NCI-H524 treated with DMSO at 0.1 percent for 48 hours (cell line): ENCODE data around the gene TTC27.
"Not testable (repeated sequence)": the region's sequence is repeated elsewhere in the genome, so short reads cannot be mapped to it uniquely, and the experiment has no call there.

Experiments
- DNase-seq: peaks from one replicate; lab custom pipeline; 2025; lab: John Stamatoyannopoulos, UW

The TTC27 gene

GRCh38 chr2:32719933-32720716 is 92.3 kb downstream of the TTC27 start:
- DNase-seq: no peak

- no peak for DNase-seq
These were observed 92.9 kb downstream of the TTC27 start for GRCh38 chr2:32720771-32721170.

GRCh38 chr2:32721376-32721775 is 93.5 kb downstream of the TTC27 start:
- DNase-seq: no peak

GRCh38 chr2:32723467-32724079 is 95.7 kb downstream of the TTC27 start:
- no peak for DNase-seq

- DNase-seq: not testable (repeated sequence)
These were observed 98.8 kb downstream of the TTC27 start for GRCh38 chr2:32726678-32727077.

- DNase-seq: no peak
These were observed 99.3 kb downstream of the TTC27 start for GRCh38 chr2:32727157-32727556.

GRCh38 chr2:32730958-32731357 is 103.1 kb downstream of the TTC27 start:
- DNase-seq: not testable (repeated sequence)

GRCh38 chr2:32732120-32732519 is 104.3 kb downstream of the TTC27 start:
- DNase-seq: no peak

GRCh38 chr2:32732912-32733472 is 105.1 kb downstream of the TTC27 start:
- no peak for DNase-seq

- DNase-seq: no peak
These were observed 107.5 kb downstream of the TTC27 start for GRCh38 chr2:32735348-32735747.

- no peak for DNase-seq
These were observed 111.1 kb downstream of the TTC27 start for GRCh38 chr2:32738939-32739338.

GRCh38 chr2:32739664-32740063 is 111.8 kb downstream of the TTC27 start:
- no peak for DNase-seq

GRCh38 chr2:32741575-32741974 is 113.7 kb downstream of the TTC27 start:
- no peak for DNase-seq

GRCh38 chr2:32742376-32742775 is 114.5 kb downstream of the TTC27 start:
- no peak for DNase-seq

GRCh38 chr2:32743480-32744236 is 115.8 kb downstream of the TTC27 start:
- DNase-seq: no peak

- DNase-seq: no peak
These were observed 117.3 kb downstream of the TTC27 start for GRCh38 chr2:32745191-32745590.

GRCh38 chr2:32745675-32746074 is 117.8 kb downstream of the TTC27 start:
- DNase-seq: no peak

- no peak for DNase-seq
These were observed 118.8 kb downstream of the TTC27 start for GRCh38 chr2:32746669-32747068.

- no peak for DNase-seq
These were observed 120.3 kb downstream of the TTC27 start for GRCh38 chr2:32748158-32748557.

- DNase-seq: no peak
These were observed 123.0 kb downstream of the TTC27 start for GRCh38 chr2:32750880-32751279.

- no peak for DNase-seq
These were observed 124.4 kb downstream of the TTC27 start for GRCh38 chr2:32752205-32752604.

GRCh38 chr2:32752952-32753351 is 125.1 kb downstream of the TTC27 start:
- DNase-seq: no peak

GRCh38 chr2:32754676-32755075 is 126.8 kb downstream of the TTC27 start:
- not testable (repeated sequence) for DNase-seq
